Astrocyte of the spinal cord (primary cell): ENCODE measurements around the gene CRELD2.
A peak's percentile ranks its signal among the peaks of the same experiment; 100 is the strongest.

Experiments used
- DNase-seq: peaks from one replicate; pipeline ENCODE4 v3.0.0; 2011; ENCODE audit warnings: low read depth, low spot score
- H3K4me3 ChIP-seq: 2 replicates; pipeline ENCODE4 v1.5.1; 2011; ENCODE audit warnings: low read depth, mild to moderate bottlenecking, low read length, moderate library complexity
- CTCF ChIP-seq: IDR thresholded peaks from 2 replicates; pipeline ENCODE4 v1.5.1; 2012; ENCODE audit warnings: low read depth, mild to moderate bottlenecking, low read length, inconsistent platforms
- in situ Hi-C: cut with HindIII; loops from 2 replicates; pipeline ENCODE4 v1.10.0; 2017; ENCODE audit warnings: low sequenced_read_pairs

The CRELD2 gene

GRCh38 chr22:49922926-49923325, 4.5 kb downstream of the CRELD2 start:
- in situ Hi-C loops: no loop called here
- DNase-seq: no peak
- no peak overlapping the region for H3K4me3 ChIP-seq
- no peak for TF ChIP-seq CTCF

- DNase-seq: no peak
- TF ChIP-seq CTCF: peak; percentile 11
- in situ Hi-C loops: no loop called here
- H3K4me3 ChIP-seq: no peak overlapping the region
Measured at GRCh38 chr22:49923445-49923844, 5.0 kb downstream of the CRELD2 start.

GRCh38 chr22:49924113-49924833, 5.8 kb downstream of the CRELD2 start:
- H3K4me3 ChIP-seq: no peak overlapping the region
- no peak for TF ChIP-seq CTCF
- in situ Hi-C loops: no loop called here
- no peak for DNase-seq

GRCh38 chr22:49925525-49926128, 7.2 kb downstream of the CRELD2 start:
- no peak overlapping the region for H3K4me3 ChIP-seq
- TF ChIP-seq CTCF: no peak
- in situ Hi-C loops: no loop called here
- no peak for DNase-seq

- no peak for DNase-seq
- no peak for TF ChIP-seq CTCF
- no peak overlapping the region for H3K4me3 ChIP-seq
- in situ Hi-C loops: no loop called here
Measured at GRCh38 chr22:49926916-49927315, 8.5 kb downstream of the CRELD2 start.

- no peak overlapping the region for H3K4me3 ChIP-seq
- no peak for DNase-seq
- no peak for TF ChIP-seq CTCF
- in situ Hi-C loops: no loop called here
Measured at GRCh38 chr22:49927483-49928184, 9.2 kb downstream of the CRELD2 start.
